Osteocyte (in vitro differentiated cells): ENCODE data around the gene KIRREL3. TPM values are rescaled to one million over a fixed set of nuclear protein-coding genes. Genes with fewer than 3 reads are reported as not detected.

ENCODE experiments used
- DNase-seq: peaks from one replicate; pipeline ENCODE4 v3.0.0; 2021; ENCODE audit warnings: mixed read lengths; ENCODE audit not compliant: unreplicated experiment; ENCODE audit errors: extremely low spot score
- H3K27ac Mint-ChIP-seq: one replicate; pipeline ENCODE4 v1.8.0; 2021; ENCODE audit warnings: mild to moderate bottlenecking, mixed read lengths; ENCODE audit not compliant: unreplicated experiment
- H3K27me3 Mint-ChIP-seq: one replicate; pipeline ENCODE4 v1.8.0; 2021; ENCODE audit warnings: mixed read lengths; ENCODE audit not compliant: unreplicated experiment
- H3K36me3 Mint-ChIP-seq: one replicate; pipeline ENCODE4 v1.8.0; 2021; ENCODE audit warnings: mixed read lengths; ENCODE audit not compliant: unreplicated experiment
- H3K4me1 Mint-ChIP-seq: one replicate; pipeline ENCODE4 v1.8.0; 2021; ENCODE audit warnings: mixed read lengths; ENCODE audit not compliant: unreplicated experiment
- H3K4me3 Mint-ChIP-seq: one replicate; pipeline ENCODE4 v1.8.0; 2021; ENCODE audit warnings: mild to moderate bottlenecking, moderate library complexity, mixed read lengths; ENCODE audit not compliant: unreplicated experiment
- H3K9me3 Mint-ChIP-seq: one replicate; pipeline ENCODE4 v1.8.0; 2021; ENCODE audit warnings: mixed read lengths; ENCODE audit not compliant: unreplicated experiment
- total RNA-seq: library from RNA; stranded (reverse); gene quantifications from 2 replicates; pipeline ENCODE4 v1.2.1, GENCODE V29; 2021
- TF ChIP-seq, protein P1 (sequence below): fragments of 200-600 bp; sonication (generic); IDR thresholded peaks from 2 replicates; pipeline ENCODE4 v1.5.0; 2021; ENCODE audit warnings: antibody characterized with exemption, mild to moderate bottlenecking, moderate library complexity

The KIRREL3 gene
- total RNA-seq, 1 donor from 2014 or later: 1.2 TPM

- no peak overlapping the region for H3K4me3 Mint-ChIP-seq
- H3K27me3 Mint-ChIP-seq: no peaks in the 10 kb centered on the region
- H3K4me1 Mint-ChIP-seq: no peaks in the 10 kb centered on the region
- no peak for DNase-seq
- H3K9me3 Mint-ChIP-seq: peaks cover 5% of the 10 kb centered on the region
- TF ChIP-seq, protein P1, sequence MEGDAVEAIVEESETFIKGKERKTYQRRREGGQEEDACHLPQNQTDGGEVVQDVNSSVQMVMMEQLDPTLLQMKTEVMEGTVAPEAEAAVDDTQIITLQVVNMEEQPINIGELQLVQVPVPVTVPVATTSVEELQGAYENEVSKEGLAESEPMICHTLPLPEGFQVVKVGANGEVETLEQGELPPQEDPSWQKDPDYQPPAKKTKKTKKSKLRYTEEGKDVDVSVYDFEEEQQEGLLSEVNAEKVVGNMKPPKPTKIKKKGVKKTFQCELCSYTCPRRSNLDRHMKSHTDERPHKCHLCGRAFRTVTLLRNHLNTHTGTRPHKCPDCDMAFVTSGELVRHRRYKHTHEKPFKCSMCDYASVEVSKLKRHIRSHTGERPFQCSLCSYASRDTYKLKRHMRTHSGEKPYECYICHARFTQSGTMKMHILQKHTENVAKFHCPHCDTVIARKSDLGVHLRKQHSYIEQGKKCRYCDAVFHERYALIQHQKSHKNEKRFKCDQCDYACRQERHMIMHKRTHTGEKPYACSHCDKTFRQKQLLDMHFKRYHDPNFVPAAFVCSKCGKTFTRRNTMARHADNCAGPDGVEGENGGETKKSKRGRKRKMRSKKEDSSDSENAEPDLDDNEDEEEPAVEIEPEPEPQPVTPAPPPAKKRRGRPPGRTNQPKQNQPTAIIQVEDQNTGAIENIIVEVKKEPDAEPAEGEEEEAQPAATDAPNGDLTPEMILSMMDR: no peak
- no peak overlapping the region for H3K27ac Mint-ChIP-seq
- H3K36me3 Mint-ChIP-seq: no peaks in the 10 kb centered on the region
Measured at GRCh38 chr11:126751242-126751641, 249.3 kb downstream of the KIRREL3 start.

DNA sequence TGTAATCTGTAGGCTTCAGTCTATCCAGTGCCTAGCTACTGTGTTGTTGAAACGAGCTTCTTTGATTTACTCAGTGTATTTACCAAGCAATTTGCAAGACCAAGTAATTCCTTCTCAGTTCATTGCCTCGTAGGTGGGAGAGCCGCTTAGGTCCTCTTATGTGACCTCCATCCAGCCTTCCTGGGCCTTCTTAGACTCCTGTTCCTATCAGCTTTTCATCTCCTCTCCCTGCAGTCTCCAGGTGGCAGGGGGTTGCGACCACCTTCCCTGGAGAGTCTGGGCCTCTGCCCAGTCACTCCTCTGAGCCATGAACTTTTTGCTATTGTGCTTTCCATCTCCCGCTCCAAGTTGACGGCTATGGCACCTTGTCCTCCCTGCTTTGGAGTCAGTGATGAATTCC lies 251.8 kb downstream of the KIRREL3 start:
- Mint-ChIP-seq H3K4me1 (no peaks in the 10 kb centered on the region), H3K9me3 (peaks cover 5% of the 10 kb centered on the region), H3K4me3 (no peak overlapping the region), H3K27me3 (no peaks in the 10 kb centered on the region), H3K36me3 (no peaks in the 10 kb centered on the region), H3K27ac (no peak overlapping the region)
- TF ChIP-seq, protein P1: no peak
- no peak for DNase-seq

GRCh38 chr11:126748100-126748791 lies 252.3 kb downstream of the KIRREL3 start:
- DNase-seq: no peak
- H3K36me3 Mint-ChIP-seq: no peaks in the 10 kb centered on the region
- no peaks in the 10 kb centered on the region for H3K4me1 Mint-ChIP-seq
- H3K27me3 Mint-ChIP-seq: no peaks in the 10 kb centered on the region
- TF ChIP-seq, protein P1: no peak
- no peak overlapping the region for H3K27ac Mint-ChIP-seq
- no peak overlapping the region for H3K4me3 Mint-ChIP-seq
- H3K9me3 Mint-ChIP-seq: peaks cover 5% of the 10 kb centered on the region

- Mint-ChIP-seq H3K36me3 (no peaks in the 10 kb centered on the region), H3K9me3 (peaks cover 5% of the 10 kb centered on the region), H3K4me1 (no peaks in the 10 kb centered on the region), H3K27ac (no peak overlapping the region), H3K27me3 (no peaks in the 10 kb centered on the region), H3K4me3 (no peak overlapping the region)
- DNase-seq: no peak
- TF ChIP-seq, protein P1: no peak
Measured at GRCh38 chr11:126747315-126747714, 253.3 kb downstream of the KIRREL3 start.

DNA sequence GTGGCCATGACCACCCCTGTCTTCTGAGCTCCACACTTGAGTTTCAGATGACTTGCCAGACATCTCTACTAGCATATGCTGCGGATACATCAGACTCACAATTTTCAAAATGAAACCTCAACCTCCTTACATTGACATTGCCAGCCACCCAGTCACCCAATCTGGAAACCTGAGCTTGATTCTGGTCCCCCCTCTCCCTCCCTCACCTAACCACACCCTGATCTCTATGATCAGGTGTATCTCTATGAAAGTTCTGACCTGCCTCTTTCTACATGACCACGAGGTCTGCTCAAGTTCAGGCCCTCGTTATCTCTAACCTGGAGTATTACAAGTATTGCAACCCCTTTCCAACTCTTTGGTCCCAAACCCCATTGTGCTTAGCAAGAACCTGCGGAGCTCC lies 254.1 kb downstream of the KIRREL3 start:
- Mint-ChIP-seq H3K4me1 (no peaks in the 10 kb centered on the region), H3K27ac (no peak overlapping the region), H3K4me3 (no peak overlapping the region), H3K27me3 (no peaks in the 10 kb centered on the region), H3K9me3 (no peaks in the 10 kb centered on the region), H3K36me3 (no peaks in the 10 kb centered on the region)
- no peak for DNase-seq
- TF ChIP-seq, protein P1: no peak
